Measurements from ENCODE around the gene SUZ12.
A peak's percentile ranks its signal among the peaks of the same experiment; 100 is the strongest.
"Not testable (repeated sequence)": the region's sequence is repeated elsewhere in the genome, so short reads cannot be mapped to it uniquely, and the experiment has no call there.

Gene SUZ12

DNA sequence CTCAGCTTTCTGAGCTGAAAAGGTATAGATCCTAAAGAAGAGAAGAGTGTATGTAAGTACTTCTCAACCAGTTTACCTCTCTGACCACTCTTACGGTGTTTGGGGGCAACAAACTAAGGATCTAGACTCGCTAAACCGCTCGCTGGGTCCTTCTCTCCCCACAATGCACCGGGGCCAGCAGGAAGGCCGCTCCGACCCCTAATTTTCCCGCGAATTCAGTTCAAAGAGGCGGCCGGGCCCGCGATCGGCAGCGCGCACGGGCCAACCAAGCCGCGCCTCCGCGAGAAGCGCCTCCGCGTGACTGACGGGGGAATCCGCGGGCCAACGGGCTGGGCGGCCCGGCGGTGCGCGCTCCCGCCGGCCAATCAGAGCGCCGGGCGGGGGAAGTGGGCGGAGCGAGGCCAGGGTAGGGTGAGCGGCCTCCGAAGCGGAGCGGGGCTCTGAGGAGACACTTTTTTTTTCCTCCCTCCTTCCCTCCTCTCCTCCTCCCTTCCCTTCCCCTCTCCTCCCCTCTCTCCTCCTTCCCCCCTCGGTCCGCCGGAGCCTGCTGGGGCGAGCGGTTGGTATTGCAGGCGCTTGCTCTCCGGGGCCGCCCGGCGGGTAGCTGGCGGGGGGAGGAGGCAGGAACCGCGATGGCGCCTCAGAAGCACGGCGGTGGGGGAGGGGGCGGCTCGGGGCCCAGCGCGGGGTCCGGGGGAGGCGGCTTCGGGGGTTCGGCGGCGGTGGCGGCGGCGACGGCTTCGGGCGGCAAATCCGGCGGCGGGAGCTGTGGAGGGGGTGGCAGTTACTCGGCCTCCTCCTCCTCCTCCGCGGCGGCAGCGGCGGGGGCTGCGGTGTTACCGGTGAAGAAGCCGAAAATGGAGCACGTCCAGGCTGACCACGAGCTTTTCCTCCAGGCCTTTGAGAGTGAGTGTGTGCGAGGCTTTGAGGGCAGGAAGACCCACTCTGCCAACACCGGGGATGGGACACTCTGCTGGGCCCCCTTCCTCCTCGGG, at the start of gene SUZ12:
Gene SUZ12 (plus strand): TSS at position 393 of the 995 bp plus-strand sequence. CDS start 240 bp downstream, at position 633.
- peak; percentile 63 for DNase-seq

GRCh38 chr17:31888124-31888523, 48.7 kb upstream of the SUZ12 start:
- peak; percentile 49 for DNase-seq

DNA sequence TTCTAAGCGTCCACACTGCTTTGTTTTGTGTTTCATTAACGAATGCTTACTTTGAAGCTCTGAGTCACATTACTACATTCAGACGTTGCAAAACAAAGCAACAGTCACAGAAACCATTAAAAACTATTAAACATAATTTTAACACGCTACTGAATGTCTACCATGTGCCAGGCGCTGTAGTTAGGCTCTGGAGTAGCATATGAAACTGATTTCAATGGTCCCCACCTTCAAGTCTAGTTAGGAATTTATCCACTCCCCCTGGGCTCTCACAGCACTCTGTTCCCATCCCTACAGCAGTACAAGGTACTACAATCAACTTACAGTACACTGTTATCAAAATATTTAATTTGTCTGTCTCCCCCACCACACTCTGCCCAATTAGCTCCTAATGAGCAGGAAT, 35.9 kb upstream of the SUZ12 start:
- no peak for DNase-seq

GRCh38 chr17:31902693-31903092, 34.1 kb upstream of the SUZ12 start:
- DNase-seq, result no peak

DNA sequence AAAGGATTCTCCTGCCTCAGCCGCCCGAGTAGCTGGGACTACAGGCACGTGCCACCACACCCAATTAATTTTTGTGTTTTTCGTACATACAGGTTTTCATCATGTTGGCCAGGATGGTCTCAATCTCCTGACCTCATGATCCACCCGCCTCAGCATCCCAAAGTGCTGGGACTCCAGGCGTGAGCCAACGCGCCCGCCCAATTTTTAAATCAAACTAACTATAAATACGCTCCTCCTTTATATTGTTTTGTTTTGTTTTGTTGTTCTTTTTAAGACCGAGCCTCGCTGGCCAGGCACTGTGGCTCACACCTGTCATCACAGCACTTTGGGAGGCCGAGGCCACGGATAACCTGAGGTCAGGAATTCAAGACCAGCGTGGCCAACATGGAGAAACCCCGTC, 33.4 kb upstream of the SUZ12 start:
- no peak for DNase-seq

DNA sequence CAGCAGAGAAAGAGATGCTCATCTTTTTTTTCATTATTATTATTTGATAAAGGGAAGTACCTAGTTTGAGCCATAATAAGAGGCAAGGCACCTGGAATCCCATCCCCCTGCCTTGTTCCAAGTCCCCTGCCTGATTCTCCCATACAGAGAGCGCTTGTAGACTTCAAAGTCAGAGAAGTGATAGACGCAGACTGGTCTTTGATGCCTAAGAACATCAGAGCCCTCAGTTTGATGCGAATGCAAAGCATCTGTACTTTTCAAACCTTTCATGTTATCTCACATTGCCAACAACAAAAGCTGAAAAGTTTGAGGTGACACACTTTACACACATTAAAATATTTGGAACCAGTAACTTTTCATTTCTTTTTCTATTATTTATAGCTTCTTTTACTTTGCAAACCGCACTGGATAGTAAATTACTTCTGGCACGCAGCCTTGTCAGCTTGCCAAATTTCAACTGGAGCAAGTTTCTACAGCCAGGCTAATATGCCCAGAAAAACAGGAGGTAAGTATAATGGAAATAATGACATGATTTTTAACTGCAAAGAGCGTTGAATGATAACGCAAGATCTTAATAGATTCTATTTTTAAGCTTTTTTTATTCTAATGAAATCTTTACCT, 29.4 kb upstream of the SUZ12 start:
- DNase-seq, result peak; percentile 26

- no peak for DNase-seq
Observed at GRCh38 chr17:31908386-31908785, 28.4 kb upstream of the SUZ12 start.

GRCh38 chr17:31912705-31913104, 24.1 kb upstream of the SUZ12 start:
- DNase-seq, result not testable (repeated sequence)

DNA sequence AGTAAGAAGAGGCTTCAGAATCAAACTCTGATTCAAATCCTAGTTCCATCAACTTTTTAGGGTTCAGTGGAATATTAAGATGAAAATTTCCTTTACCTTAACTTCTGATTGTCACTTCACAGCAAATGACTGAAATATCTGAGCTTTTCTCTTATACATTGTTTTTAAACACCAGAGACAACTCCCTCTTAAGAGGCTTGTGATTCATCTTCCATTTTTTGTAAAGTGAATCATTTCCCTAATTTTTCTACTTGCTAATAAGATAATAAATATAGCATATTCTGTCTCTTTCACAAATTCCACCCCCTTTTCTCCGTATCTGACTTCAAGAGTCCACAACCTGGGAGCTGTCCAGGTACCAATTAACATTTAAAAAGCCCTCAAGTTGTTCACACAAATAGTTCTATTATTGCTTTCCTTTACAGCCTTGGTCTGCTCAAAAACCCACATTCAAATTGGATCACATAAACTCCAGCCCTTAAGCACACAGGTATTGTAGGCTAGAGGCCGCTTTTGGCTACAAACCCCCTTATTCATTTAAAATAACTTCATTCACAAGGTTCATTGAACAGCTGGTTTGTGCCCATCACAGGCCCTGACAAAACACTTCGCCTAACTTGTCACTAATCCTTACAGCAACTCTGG, 21.2 kb upstream of the SUZ12 start:
- no peak for DNase-seq

DNA sequence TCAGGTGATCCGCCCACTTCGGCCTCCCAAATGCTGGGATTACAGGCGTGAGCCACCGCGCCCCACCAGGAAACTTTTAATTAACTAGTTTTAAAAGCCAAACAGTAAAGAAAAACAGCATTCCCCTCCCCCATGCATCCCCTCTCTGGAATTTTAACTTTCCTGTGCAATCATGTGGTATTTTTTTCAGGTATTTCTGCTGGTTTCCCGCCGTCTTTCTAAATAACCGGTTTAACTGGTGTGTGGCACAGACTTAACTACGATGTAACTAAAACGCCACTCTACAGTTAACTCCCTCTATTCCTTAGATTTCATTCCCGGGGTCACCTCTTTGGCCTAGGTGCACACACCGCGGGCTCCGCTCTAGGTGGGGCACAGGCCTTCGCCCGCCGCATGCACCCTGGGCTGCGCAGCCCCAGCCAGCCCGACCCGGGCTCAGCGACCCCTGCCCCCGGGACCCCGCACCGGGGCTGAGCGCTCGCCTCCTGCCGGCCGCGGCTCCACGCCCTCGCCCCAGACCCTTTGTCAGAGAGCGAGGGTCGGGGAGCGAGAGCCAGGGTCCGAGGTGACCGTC, 20.2 kb upstream of the SUZ12 start:
- DNase-seq, result no peak

DNA sequence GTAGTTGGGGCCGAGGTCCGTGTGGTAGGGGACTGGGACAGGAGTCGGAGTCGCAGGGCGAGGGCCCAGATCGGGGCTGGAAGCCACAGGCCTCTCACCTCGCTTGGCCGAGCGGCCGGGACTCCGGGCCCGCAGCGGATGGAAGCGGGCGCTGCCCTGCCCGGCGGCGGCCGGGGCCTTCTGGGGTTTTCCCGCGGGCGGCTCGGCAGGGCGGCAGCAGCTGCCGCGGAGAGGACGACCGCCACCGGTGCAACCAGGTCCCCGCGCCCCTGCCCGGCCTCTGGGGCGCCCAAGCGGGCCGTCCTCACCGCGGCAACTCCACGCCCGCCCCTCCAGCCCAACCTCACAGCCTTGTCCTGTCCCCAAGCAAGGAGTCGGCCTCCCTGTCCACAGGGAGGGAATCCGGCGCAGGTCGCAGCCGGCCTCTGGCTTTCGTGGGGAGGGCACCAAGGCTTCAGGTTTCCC, 19.7 kb upstream of the SUZ12 start:
- DNase-seq, result no peak

GRCh38 chr17:31917721-31918120, 19.1 kb upstream of the SUZ12 start:
- not testable (repeated sequence) for DNase-seq

GRCh38 chr17:31918701-31919128, 18.1 kb upstream of the SUZ12 start:
- no peak for DNase-seq

DNA sequence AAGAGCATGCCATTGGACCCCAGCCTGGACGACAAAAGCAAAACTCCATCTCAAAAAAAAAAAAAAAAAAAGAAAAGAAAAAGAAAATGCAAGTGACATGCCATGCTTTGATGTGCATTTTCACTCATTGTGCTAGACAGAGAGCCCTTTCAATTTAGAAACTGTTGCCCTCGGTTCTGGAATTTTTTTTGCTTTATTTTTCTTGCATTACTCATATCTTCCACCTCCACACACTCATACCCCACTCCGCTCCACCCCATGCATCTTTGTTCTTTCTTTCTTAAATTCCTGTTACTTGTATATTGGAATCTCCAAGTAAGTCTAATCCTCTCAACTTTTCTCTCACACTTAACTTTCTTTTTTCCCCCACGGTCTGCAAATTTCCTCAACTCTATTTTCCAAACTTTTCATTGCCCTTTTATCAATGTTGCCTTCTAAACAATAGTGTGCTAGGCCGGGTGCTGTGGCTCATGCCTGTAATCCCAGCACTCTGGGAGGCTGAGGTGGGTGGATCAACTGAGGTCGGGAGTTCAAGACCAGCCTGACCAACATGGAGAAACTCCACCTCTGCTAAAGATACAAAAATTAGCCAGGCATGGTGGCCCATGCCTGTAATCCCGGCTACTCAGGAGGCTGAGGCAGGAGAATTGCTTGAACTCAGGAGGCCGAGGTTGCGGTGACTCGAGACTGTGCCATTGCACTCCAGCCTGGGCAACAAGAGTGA, 16.8 kb upstream of the SUZ12 start:
- DNase-seq, result no peak

DNA sequence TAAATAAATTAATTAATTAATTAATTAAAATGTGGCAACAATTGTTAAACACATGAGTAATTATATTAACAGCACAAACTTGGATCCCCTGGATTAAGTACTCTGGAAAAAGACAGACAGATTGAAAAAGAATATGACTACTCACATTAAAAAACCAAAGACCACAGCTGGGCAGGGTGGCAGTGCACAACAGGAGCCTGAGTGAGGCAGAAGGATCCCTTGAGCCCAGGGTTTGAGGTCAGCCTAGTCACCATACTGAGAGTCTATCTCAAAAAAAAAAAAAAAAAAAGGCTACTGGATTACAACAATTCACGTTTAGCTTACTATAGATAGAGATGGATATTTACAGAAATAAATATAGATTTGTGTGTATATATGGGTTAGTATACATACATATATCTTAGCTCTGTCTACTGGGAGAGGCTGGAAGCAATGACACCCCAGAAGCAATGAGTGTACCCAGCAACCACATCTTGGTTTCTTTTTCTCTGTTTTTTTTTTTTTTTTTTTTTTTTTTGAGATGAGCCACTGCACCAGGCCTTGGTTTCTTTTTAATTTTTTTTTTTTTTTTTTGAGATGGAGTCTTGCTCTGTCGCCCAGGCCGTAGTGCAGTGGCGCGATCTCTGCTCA, 10.6 kb upstream of the SUZ12 start:
- DNase-seq, result no peak

DNA sequence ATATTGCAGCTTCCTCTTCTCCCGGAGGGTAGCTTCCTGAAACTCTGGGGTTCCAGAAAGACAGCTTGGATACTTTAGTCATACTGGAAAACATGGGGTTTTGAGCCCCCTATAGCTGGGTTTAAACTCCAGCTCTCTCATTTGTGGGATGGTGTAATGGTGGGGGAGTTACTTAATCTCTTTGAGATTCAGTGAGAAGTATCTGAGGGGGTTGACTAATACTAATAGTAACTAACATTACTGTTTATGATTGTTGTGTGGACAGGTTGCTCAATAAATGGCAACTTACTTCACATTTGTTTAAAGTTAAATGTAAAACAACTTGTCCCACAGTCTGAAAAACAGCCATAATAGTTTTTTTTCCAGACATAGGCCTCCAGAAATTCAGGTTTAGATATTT, 5.1 kb upstream of the SUZ12 start:
- no peak for DNase-seq

DNA sequence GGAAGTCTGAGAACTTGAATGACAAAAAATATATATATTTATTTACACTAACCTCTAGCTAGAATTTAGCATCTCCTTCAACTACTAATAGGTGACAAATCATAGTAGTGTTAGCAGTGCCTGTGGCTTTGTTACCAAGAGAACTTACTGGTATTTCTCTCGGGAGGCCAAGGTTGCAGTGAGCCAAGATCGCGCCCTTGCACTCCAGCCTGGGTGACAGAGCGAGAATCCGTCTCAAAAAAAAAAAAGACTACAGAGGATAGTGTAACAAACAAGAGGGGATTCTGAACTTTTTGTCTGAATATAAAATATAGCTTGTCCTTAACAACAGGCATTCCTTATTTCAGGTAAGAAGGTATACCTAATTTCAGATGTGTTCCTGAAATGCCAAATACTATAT, 1.3 kb upstream of the SUZ12 start:
- no peak for DNase-seq

- not testable (repeated sequence) for DNase-seq
Observed at GRCh38 chr17:31937926-31938641, 1.3 kb downstream of the SUZ12 start.

- DNase-seq, result not testable (repeated sequence)
Observed at GRCh38 chr17:31941916-31942315, 5.1 kb downstream of the SUZ12 start.

- DNase-seq, result not testable (repeated sequence)
Observed at GRCh38 chr17:31942396-31942795, 5.6 kb downstream of the SUZ12 start.

DNA sequence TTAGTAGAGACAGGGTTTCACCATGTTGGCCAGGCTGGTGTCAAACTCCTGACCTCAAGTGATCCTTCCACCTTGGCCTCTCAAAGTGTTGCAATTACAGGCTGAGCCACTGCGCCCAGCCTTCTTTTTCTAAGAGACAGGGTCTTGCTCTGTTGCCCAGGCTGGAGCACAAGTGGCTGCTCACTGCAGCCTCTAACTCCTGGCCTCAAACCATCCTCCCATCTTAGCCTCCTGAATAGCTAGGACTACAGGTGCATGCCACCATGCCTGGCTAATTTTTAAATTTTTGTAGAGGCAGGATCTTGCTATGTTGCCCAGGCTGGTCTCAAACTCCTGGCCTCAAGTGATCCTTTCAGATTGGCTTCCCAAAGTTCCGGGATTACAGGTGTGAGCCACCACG, 15.1 kb downstream of the SUZ12 start:
- DNase-seq, result not testable (repeated sequence)
